ENCODE measurements around the gene NKX1-1. TPM values are rescaled to one million over a fixed set of nuclear protein-coding genes. Genes with fewer than 3 reads are reported as not detected.

Gene NKX1-1
- total RNA-seq (2022; extraction: Qiagen RNA extraction; ENCODE audit: low read depth) = not detected in 5 replicates

DNA sequence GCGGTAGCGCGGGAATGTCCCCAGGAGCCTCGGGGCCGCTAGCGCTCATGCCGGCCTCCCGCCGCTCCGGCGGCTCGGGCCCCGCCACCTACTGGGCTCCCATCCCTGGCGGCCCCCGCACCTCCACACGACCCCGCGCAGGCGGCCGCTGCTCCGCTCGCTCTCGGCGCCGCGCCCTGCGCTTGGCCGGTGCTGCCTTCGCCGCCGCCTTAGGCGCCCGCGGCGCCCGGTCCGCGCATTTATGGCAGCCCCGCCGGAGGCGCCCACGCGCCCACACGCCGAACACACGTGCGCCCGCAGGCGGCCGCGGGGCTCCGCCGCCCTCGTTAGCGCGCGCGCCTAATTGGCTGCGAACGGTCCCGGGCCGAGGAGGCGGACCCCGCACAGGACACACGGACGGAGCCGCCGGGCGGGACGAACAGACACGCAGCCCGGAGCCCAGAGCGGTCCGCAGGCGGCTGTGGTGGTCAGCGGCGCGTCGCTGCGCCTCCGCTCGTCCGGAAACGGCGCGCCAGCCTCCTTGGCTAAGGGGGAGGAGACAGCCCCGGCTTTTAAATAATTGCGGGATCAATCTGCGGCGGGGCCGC, at the start of gene NKX1-1:
TSS of gene NKX1-1 (minus strand) at position 49 of the 587 bp plus-strand sequence. CDS start at position 49, 0 bp downstream.

Other genes with a start within 250 kb of the NKX1-1 start
- gene SPON2, start 233.9 kb downstream of the NKX1-1 start, total RNA-seq (2022; extraction: Qiagen RNA extraction; ENCODE audit: low read depth) = 0.20 to 0.58 TPM (median 0.26 TPM) in 5 replicates
- 66.1 to 92.8 TPM (median 81.0 TPM) in 5 replicates for gene CTBP1, start 157.3 kb downstream of the NKX1-1 start, total RNA-seq (2022; extraction: Qiagen RNA extraction; ENCODE audit: low read depth)
- 52.1 to 67.4 TPM (median 65.9 TPM) in 5 replicates for gene MAEA, start 116.6 kb downstream of the NKX1-1 start, total RNA-seq (2022; extraction: Qiagen RNA extraction; ENCODE audit: low read depth)
- gene UVSSA, start 59.2 kb downstream of the NKX1-1 start, total RNA-seq (2022; extraction: Qiagen RNA extraction; ENCODE audit: low read depth) = 3.6 to 5.8 TPM (median 4.3 TPM) in 5 replicates